Fibroblast of mammary gland (primary cell): Measurements from ENCODE around the gene NCCRP1.

Experiments
- DNase-seq: peaks from one replicate; pipeline ENCODE4 v3.0.0-alpha.2; 2010; ENCODE audit warnings: low read depth
- H3K4me3 ChIP-seq: 2 replicates; pipeline ENCODE4 v1.5.1; 2011; ENCODE audit warnings: low read depth, mild to moderate bottlenecking, low read length, moderate library complexity; ENCODE audit not compliant: control insufficient read depth
- CTCF ChIP-seq: conservative IDR thresholded peaks from 2 replicates; pipeline ENCODE4 v1.5.1; 2011; ENCODE audit warnings: low read depth, low read length, inconsistent platforms; ENCODE audit not compliant: control insufficient read depth, insufficient read depth

NCCRP1 gene

GRCh38 chr19:39164289-39164688, 32.5 kb upstream of the NCCRP1 start:
- no peak for DNase-seq
- H3K4me3 ChIP-seq = no peak overlapping the region
- no peak for TF ChIP-seq CTCF

DNA sequence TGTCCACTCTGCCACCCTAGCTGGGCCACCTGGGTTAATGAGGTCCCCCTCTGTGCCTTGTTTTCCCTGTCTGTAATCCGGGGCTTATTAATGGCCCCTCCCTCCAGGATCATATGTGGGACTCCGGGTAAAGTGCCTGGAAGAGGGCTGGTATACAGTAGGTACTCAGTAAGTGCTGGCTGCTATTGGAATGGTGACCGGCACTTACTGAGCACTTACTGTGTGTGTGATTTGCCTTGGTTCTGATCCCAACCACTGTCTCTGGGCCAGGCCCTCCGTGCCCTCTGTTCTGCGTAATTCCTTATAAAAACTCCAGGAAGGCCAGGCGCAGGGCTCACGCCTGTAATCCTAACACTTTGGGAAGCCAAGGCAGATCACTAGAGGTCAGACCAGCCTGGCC, 30.9 kb upstream of the NCCRP1 start:
- H3K4me3 ChIP-seq = no peak overlapping the region
- no peak for DNase-seq
- TF ChIP-seq CTCF = no peak

DNA sequence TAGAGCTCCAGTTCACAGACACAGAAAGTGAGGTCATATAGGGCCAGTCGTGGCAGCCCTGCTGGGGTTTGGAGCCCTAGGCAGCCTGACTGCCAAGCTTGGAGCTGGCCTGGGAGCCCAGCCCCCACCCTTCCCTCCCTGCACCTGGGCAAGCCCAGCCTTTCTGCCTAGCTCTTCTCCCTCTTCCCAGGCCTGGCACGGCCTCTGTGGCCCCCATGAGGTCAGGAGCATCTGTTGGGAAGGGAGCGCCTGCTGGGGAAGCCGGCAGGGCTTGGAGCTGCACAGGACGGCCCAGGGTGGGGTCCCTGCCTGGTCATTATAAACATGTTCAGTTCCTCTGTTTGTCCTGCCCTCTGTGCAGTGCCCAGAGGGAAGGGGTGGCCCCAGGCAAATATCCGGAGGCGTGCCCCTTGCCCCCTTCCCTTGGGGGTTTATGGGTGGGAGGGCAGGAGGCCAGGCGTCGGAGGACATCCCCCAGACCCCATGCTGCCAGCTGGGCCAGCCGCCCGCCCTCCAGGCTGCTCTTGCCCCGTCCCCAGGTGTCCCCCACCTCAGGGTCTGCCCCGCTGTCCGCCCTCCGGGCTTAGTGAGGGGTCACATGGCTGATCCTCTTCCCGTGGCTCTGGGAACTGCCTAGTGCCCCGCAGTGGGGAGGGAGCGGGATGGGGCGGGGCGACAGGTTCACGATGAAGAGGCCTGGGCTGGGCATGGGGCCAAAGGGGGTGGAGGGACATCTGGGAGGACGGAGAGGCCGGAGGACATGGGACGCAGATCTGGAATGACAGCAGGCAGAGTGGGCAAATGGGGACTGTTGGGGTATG, 30.0 kb upstream of the NCCRP1 start:
- no peak overlapping the region for H3K4me3 ChIP-seq
- no peak for DNase-seq
- TF ChIP-seq CTCF = no peak

DNA sequence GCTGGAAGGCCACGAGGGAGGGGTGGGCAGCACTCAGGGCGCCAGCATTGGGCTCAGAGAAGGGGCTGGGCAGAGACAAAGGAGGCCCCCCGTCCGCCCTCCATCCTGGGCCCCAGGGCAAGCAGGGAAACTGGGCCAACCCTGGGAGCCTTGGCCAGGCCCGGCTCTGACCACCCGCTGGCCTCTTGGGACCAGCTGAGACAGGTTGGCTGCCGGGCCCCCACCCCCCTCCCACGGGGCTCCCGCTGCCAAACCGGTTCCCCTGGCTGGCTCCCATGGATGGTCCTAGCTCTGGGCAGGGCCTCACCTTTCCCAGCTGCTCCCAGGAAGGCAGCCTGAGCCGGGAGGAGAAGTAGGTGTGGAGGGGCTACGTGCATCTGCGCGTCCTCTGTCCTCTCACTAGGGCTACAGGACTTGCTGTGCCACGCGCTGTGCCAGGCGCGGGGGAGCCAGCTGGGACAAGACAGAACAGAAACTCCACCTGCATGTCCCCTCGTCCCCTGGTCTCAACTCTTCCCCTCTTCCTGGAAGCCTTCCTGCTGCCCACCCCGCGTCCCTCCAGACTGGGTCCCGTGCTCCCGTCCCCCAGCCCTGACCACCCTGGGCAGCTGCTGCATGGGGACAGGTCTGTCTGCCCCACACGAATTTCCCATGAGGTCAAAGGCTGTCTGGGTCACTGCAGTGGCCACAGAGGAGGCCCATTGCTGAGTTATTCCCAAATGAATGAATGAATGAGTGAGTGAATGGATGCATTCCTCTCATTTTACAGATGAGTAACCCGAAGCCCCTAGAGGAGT, 29.1 kb upstream of the NCCRP1 start:
- no peak for DNase-seq
- no peak for TF ChIP-seq CTCF
- H3K4me3 ChIP-seq = no peak overlapping the region

DNA sequence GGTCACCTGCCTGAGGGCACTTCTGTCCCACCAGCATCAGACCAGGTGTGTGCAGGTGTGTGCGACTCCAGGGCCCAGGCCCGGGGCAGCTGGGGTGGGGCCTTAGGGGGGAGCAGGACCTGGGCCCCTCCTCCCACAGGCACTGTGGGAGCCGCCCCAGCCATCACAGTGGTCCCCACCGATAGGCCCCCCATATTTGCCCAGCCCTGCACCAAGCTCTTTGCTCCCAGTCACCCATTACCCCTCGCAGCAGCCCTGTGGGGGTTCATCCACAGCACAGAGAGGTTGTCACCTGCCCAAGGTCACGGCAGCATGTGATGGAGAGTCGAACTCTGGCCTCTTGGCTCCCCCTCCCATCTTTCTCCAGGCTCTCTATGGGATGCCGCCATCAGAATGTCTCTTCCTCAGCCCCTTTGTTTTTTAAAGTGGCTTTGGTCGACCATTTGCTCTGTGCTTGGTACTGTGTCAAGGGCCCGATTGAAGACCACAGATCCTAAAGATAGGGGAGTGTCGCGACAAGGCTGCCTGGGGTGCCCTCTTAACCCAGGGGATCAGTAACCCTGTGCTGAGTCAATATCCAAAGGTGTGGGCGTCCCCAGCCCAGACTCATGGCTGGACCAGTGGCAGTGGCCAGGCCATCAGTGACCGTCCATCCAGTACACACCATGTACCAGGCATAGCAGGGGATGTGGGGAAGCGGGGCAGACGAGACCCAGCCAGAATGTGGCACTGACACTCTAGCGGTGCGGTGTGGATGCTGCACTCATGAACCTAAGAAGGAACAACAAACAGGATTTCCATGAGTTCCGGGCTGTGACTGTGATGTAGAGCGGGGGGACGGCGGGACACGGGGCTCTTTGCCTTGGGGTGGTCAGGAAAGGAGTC, 28.3 kb upstream of the NCCRP1 start:
- H3K4me3 ChIP-seq = no peak overlapping the region
- no peak for DNase-seq
- no peak for TF ChIP-seq CTCF

DNA sequence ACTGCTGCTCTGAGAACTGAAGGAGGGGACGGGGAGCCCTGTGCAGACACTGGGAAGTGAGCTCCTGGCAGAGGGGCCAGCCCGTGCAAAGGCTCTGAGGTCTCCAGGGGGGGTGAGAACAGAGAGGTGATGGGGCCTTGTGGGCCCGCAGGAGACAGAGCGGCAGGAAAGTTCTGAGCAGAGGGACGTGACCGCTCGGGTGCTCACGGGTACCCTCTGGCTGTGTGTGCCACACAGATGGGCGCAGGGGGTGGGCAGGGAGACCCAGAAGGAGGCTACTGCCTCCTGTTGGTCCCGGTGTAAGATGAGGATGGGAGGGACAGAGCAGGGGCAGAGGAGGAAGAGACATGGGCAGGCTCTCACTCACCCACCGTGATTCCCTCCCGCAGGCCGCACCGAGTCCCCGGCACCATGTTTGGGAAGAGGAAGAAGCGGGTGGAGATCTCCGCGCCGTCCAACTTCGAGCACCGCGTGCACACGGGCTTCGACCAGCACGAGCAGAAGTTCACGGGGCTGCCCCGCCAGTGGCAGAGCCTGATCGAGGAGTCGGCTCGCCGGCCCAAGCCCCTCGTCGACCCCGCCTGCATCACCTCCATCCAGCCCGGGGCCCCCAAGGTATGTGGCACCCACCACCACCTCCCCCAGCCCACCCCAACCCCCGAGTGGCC, 27.5 kb upstream of the NCCRP1 start:
- no peak for DNase-seq
- no peak for TF ChIP-seq CTCF
- no peak overlapping the region for H3K4me3 ChIP-seq
